ENCODE measurements around the gene ELFN2.

GRCh38 chr22:37467391-37467955 is 40.2 kb upstream of the ELFN2 start:
- TF ChIP-seq CTCF (IDR thresholded peaks at IDR 0.05) (no peak), POLR2A (IDR thresholded peaks at IDR 0.05) (no peak)
